Vagina (tissue), 2 donors: ENCODE measurements around the gene NOSTRIN. TPM values are rescaled to one million over a fixed set of nuclear protein-coding genes. Genes with fewer than 3 reads are reported as not detected.
"Not testable (repeated sequence)": the region's sequence is repeated elsewhere in the genome, so short reads cannot be mapped to it uniquely, and the experiment has no call there.

Source experiments
- DNase-seq, 2 donors: peaks; one replicate each; pipeline ENCODE4 v3.0.0-alpha.2; 2017; ENCODE audit errors: extremely low spot score in 2 of 2
- H3K27ac ChIP-seq: fragments of 200-600 bp; sonication (generic); one replicate; pipeline ENCODE4 v1.5.1; 2019
- H3K27me3 ChIP-seq: fragments of 200-600 bp; sonication (generic); one replicate; pipeline ENCODE4 v1.5.1; 2019
- H3K36me3 ChIP-seq, 2 donors: fragments of 200-600 bp; sonication (generic); one replicate each; pipeline ENCODE4 v1.5.1; 2017 to 2019
- H3K4me1 ChIP-seq: fragments of 200-600 bp; sonication (generic); one replicate; pipeline ENCODE4 v1.5.1; 2019
- H3K4me3 ChIP-seq, 2 donors: fragments of 200-600 bp; sonication (generic); 1 replicate in 1 of 2; 2 replicates in 1 of 2; pipeline ENCODE4 v1.5.1; 2016 to 2019
- H3K9me3 ChIP-seq: fragments of 200-600 bp; sonication (generic); one replicate; pipeline ENCODE4 v1.5.1; 2019
- POLR2A ChIP-seq, 2 donors: fragments of 450-650 bp; IDR thresholded peaks; one replicate each; pipeline ENCODE4 v1.6.1; 2017; ENCODE audit warnings: antibody characterized with exemption in 2 of 2, mild to moderate bottlenecking in 2 of 2, moderate library complexity in 2 of 2
- POLR2AphosphoS5 ChIP-seq, 2 donors: sonication (generic); formaldehyde crosslinking; IDR thresholded peaks; one replicate each; pipeline ENCODE4 v1.9.0; 2017; ENCODE audit warnings: antibody characterized with exemption in 2 of 2, mild to moderate bottlenecking in 2 of 2, low read depth in 1 of 2; ENCODE audit not compliant: insufficient read depth in 1 of 2
- intact Hi-C: fragments of 100-400 bp; cut with DNase I; formaldehyde crosslinking; loops from one replicate; pipeline ENCODE4 v1.15.1; 2023
- total RNA-seq: library from RNA; depleted of rRNA; stranded (reverse); fragments of >200 nt; gene quantifications from one replicate; pipeline ENCODE4 v1.2.3, GENCODE V29; 2016
- TF ChIP-seq, protein P1 (sequence below), 3 experiments: fragments of 450-650 bp in 2 of 3; fragments of 200-600 bp in 1 of 3; sonication (generic) in 1 of 3; IDR thresholded peaks; one replicate each; pipeline ENCODE4 v1.5.1; 2017 to 2019; ENCODE audit warnings: antibody characterized with exemption in 3 of 3, mild to moderate bottlenecking in 2 of 3, moderate library complexity in 2 of 3

NOSTRIN gene
- total RNA-seq, 1 donor from 2014 or later: 30.0 TPM

- Histone ChIP-seq H3K9me3 (no peaks in the 10 kb centered on the region), H3K4me3 (no peak overlapping the region), H3K27ac (no peak overlapping the region), H3K36me3 (no peaks in the 10 kb centered on the region), H3K27me3 (no peaks in the 10 kb centered on the region), H3K4me1 (no peaks in the 10 kb centered on the region)
- TF ChIP-seq POLR2AphosphoS5 (IDR thresholded peaks at IDR 0.05; ENCODE audit: insufficient read depth in 1 of 2, low read depth in 1 of 2): no peak
- TF ChIP-seq POLR2A (IDR thresholded peaks at IDR 0.05): no peak
- TF ChIP-seq, protein P1, sequence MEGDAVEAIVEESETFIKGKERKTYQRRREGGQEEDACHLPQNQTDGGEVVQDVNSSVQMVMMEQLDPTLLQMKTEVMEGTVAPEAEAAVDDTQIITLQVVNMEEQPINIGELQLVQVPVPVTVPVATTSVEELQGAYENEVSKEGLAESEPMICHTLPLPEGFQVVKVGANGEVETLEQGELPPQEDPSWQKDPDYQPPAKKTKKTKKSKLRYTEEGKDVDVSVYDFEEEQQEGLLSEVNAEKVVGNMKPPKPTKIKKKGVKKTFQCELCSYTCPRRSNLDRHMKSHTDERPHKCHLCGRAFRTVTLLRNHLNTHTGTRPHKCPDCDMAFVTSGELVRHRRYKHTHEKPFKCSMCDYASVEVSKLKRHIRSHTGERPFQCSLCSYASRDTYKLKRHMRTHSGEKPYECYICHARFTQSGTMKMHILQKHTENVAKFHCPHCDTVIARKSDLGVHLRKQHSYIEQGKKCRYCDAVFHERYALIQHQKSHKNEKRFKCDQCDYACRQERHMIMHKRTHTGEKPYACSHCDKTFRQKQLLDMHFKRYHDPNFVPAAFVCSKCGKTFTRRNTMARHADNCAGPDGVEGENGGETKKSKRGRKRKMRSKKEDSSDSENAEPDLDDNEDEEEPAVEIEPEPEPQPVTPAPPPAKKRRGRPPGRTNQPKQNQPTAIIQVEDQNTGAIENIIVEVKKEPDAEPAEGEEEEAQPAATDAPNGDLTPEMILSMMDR (IDR thresholded peaks at IDR 0.05): no peak
- DNase-seq: no peak
- intact Hi-C loops: no loop called here
These were observed 72.1 kb downstream of the NOSTRIN start for GRCh38 chr2:168874368-168875054.

- H3K36me3 ChIP-seq, H3K27ac ChIP-seq, H3K4me3 ChIP-seq, H3K9me3 ChIP-seq, H3K4me1 ChIP-seq, intact Hi-C loops, DNase-seq, H3K27me3 ChIP-seq: not testable (repeated sequence)
These were observed 79.7 kb downstream of the NOSTRIN start for GRCh38 chr2:168882163-168882562.

DNA sequence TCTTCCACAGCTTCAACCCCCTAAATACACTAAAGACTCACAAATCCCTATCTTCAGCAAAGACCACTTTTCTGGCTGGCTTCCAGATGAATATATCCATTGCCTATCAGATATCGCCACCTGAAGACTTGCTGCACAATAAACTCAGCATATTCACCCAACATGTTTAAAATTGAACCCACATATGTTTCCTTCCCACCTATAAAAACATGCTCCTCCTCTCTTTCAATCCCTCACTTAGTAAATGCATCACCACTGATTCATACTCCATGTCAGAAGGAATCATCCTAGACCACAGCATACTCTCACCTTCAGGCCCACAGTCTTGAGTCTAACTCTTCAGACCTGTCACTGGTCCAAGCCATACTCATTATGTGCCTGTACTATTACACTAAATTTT, 82.5 kb downstream of the NOSTRIN start:
- no peak for TF ChIP-seq POLR2AphosphoS5 (IDR thresholded peaks at IDR 0.05; ENCODE audit: insufficient read depth in 1 of 2, low read depth in 1 of 2)
- no peak for TF ChIP-seq POLR2A (IDR thresholded peaks at IDR 0.05)
- TF ChIP-seq, protein P1 (IDR thresholded peaks at IDR 0.05): no peak
- Histone ChIP-seq H3K4me3 (no peak overlapping the region), H3K27ac (no peak overlapping the region), H3K36me3 (no peaks in the 10 kb centered on the region), H3K4me1 (peaks cover 3% of the 10 kb centered on the region), H3K27me3 (no peaks in the 10 kb centered on the region), H3K9me3 (no peaks in the 10 kb centered on the region)
- DNase-seq: no peak
- intact Hi-C loops: no loop called here

DNA sequence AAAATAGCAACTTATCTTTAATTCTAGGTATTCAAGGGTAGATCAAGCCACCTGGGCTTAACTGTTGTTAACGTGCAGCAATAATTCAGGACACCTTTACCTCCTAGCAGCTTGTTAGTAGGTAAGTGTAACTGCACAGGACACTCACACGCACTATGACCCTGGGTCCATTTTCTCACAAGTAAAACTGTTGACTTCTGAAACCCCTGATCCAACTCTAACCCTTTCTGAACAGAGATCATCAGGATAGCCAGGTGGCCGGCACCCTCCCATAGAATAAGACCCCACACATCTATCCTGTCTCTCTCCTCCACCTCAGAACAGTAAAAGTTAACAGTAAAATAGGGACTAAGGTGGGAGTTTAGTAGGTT, 87.2 kb downstream of the NOSTRIN start:
- TF ChIP-seq, protein P1 (IDR thresholded peaks at IDR 0.05): no peak
- TF ChIP-seq POLR2AphosphoS5 (IDR thresholded peaks at IDR 0.05; ENCODE audit: insufficient read depth in 1 of 2, low read depth in 1 of 2) (no peak), POLR2A (IDR thresholded peaks at IDR 0.05) (no peak)
- intact Hi-C loops: no loop called here
- no peak for DNase-seq
- no peaks in the 10 kb centered on the region for H3K36me3 ChIP-seq
- H3K27me3 ChIP-seq: no peaks in the 10 kb centered on the region
- H3K9me3 ChIP-seq: no peaks in the 10 kb centered on the region
- H3K27ac ChIP-seq: no peak overlapping the region
- peaks cover 12% of the 10 kb centered on the region for H3K4me1 ChIP-seq
- peak overlapping the region; percentile 53 to 58 for H3K4me3 ChIP-seq

GRCh38 chr2:168890006-168890782, 87.8 kb downstream of the NOSTRIN start, which contains the start of gene SPC25:
TSS of gene SPC25 (minus strand) at chr2:168890430. CDS start at chr2:168889519, 911 bp downstream.
- Histone ChIP-seq H3K27ac (no peak within 1 kb of the TSS), H3K27me3 (no peaks in the 10 kb centered on the region), H3K9me3 (no peaks in the 10 kb centered on the region), H3K4me3 (peak within 1 kb of the TSS; percentile 53 to 58), H3K36me3 (no peaks in the 10 kb centered on the region), H3K4me1 (peaks cover 12% of the 10 kb centered on the region)
- no peak for DNase-seq
- TF ChIP-seq, protein P1 (IDR thresholded peaks at IDR 0.05): peak in 1 of 3 experiments; percentile 7
- peak; percentile 60 to 65 for TF ChIP-seq POLR2AphosphoS5 (IDR thresholded peaks at IDR 0.05; ENCODE audit: insufficient read depth in 1 of 2, low read depth in 1 of 2)
- no peak for TF ChIP-seq POLR2A (IDR thresholded peaks at IDR 0.05)
- intact Hi-C loops: no loop called here
